ENCODE results near the gene KAZN. TPM values are rescaled to one million over a fixed set of nuclear protein-coding genes. Genes with fewer than 3 reads are reported as not detected.

KAZN gene
- total and polyA plus RNA-seq, 2 of the 8 experiments (the other 6 are each of a cell fraction or from before 2014, with no cell fraction given): 3.7 to 11.8 TPM

- H2BK12ac ChIP-seq (ENCODE audit: low read depth, low read length): no peak overlapping the region
- H3K9ac ChIP-seq (replicated peaks in 1 of 4; ENCODE audit: extremely low read depth in 1 of 4, low read depth in 3 of 4, low read length in 3 of 4): no peak overlapping the region
- no peak overlapping the region for H3K4me2 ChIP-seq (ENCODE audit: insufficient read depth in 1 of 2, low read depth in 2 of 2, low read length in 2 of 2)
- no peaks in the 10 kb centered on the region; a peak in 1 of 4 replicates for H3K79me2 ChIP-seq (ENCODE audit: control insufficient read depth in 1 of 2, insufficient read depth in 2 of 2, low read length in 2 of 2)
- no peak overlapping the region for H3K27ac ChIP-seq (ENCODE audit: low read depth, low read length)
- H2AK5ac ChIP-seq (ENCODE audit: low read depth, low read length): no peak overlapping the region
- TF ChIP-seq KDM5A (IDR thresholded peaks at IDR 0.05; ENCODE audit: low read length): no peak
- TF ChIP-seq HDAC2 (IDR thresholded peaks at IDR 0.05; ENCODE audit: borderline replicate concordance in 1 of 2, low read depth in 2 of 2, low read length in 2 of 2): no peak
- no peak for TF ChIP-seq SUZ12 (IDR thresholded peaks at IDR 0.05; ENCODE audit: low read length)
- no peak for TF ChIP-seq JUN (IDR thresholded peaks at IDR 0.05; ENCODE audit: low read depth, low read length)
- no peak for TF ChIP-seq RAD21 (IDR thresholded peaks at IDR 0.05 in 1 of 2, conservative IDR thresholded peaks at IDR 0.05 in 1 of 2; ENCODE audit: low read depth in 2 of 2, low read length in 2 of 2)
- no peak for TF ChIP-seq BCL11A (IDR thresholded peaks at IDR 0.05; ENCODE audit: low read depth in 2 of 2, low read length in 2 of 2)
- TF ChIP-seq CHD2 (IDR thresholded peaks at IDR 0.05; ENCODE audit: low read length): no peak
- no peak for TF ChIP-seq TCF12 (IDR thresholded peaks at IDR 0.05; ENCODE audit: low read depth, low read length)
- no peak for TF ChIP-seq RNF2 (IDR thresholded peaks at IDR 0.05; ENCODE audit: borderline replicate concordance, low read depth, low read length, missing control alignments, poor library complexity, severe bottlenecking)
- TF ChIP-seq CEBPB (IDR thresholded peaks at IDR 0.05; ENCODE audit: low read depth, low read length): no peak
- TF ChIP-seq JUND (IDR thresholded peaks at IDR 0.05; ENCODE audit: low read length): no peak
- TF ChIP-seq BACH1 (IDR thresholded peaks at IDR 0.05; ENCODE audit: low read length): no peak
- TF ChIP-seq ATF3 (IDR thresholded peaks at IDR 0.05; ENCODE audit: insufficient read depth, low read depth, low read length): no peak
- no peaks in the 10 kb centered on the region for H3K27me3 ChIP-seq (replicated peaks in 1 of 4; ENCODE audit: control insufficient read depth in 3 of 4, extremely low read depth in 1 of 4, insufficient read depth in 3 of 4, low read length in 3 of 4)
- no peaks in the 10 kb centered on the region for H3K36me3 ChIP-seq (ENCODE audit: control insufficient read depth in 2 of 4, insufficient read depth in 4 of 4, low read length in 3 of 4)
- H3K18ac ChIP-seq (ENCODE audit: extremely low read depth, low read length): no peak overlapping the region
- H2AFZ ChIP-seq (ENCODE audit: low read length): no peak overlapping the region
- H4K91ac ChIP-seq (replicated peaks; ENCODE audit: insufficient read length, low read length): no peak overlapping the region
- H3K23me2 ChIP-seq (ENCODE audit: low read depth, low read length): no peaks in the 10 kb centered on the region
- H3K79me1 ChIP-seq (ENCODE audit: low read depth, low read length): peaks cover 4% of the 10 kb centered on the region; the same call in 1 of the 2 replicates
- H2BK15ac ChIP-seq (ENCODE audit: low read length): no peak overlapping the region
- H2BK120ac ChIP-seq (replicated peaks; ENCODE audit: low read depth, low read length): no peak overlapping the region
- no peaks in the 10 kb centered on the region for H3K9me3 ChIP-seq (ENCODE audit: insufficient read depth in 2 of 2, low read depth in 1 of 2, low read length in 1 of 2)
- no peak overlapping the region for H2BK20ac ChIP-seq (ENCODE audit: low read length)
- CTCF ChIA-PET (ENCODE audit: partially characterized antibody): interaction anchor here (0.9 kb wide), 1 partner anchor 412 kb away, joined by 3 read pairs; no protein-coding TSS in a partner anchor
- H3K4me1 ChIP-seq (replicated peaks in 1 of 4; ENCODE audit: control insufficient read depth in 3 of 4, insufficient read depth in 4 of 4, low read length in 3 of 4): no peaks in the 10 kb centered on the region
- H3K14ac ChIP-seq (ENCODE audit: insufficient read length): no peak overlapping the region
- POLR2A ChIA-PET (ENCODE audit: partially characterized antibody): interaction anchor here (0.5 kb wide), 1 partner anchor 358 kb away, joined by 3 read pairs; no protein-coding TSS in a partner anchor
- no peak overlapping the region for H4K8ac ChIP-seq (ENCODE audit: extremely low read depth, insufficient read depth, low read length)
- 94% methylated on average over 5 of the region's 5 CpGs; no CpG with 5 or more reads in 1 of the 2 experiments for WGBS, 2 experiments (ENCODE audit: extremely low coverage in 1 of 2, insufficient coverage in 1 of 2, insufficient read length in 1 of 2, insufficient replicate concordance in 2 of 2, low coverage in 1 of 2, low lambda C conversion rate in 2 of 2, missing lambda C conversion rate in 1 of 2)
- H2BK5ac ChIP-seq (ENCODE audit: low read depth, low read length): no peak overlapping the region
- H3K4ac ChIP-seq (replicated peaks; ENCODE audit: insufficient read length, low read depth, low read length): no peak overlapping the region
- peaks cover 0 to 2% of the 10 kb centered on the region in 2 experiments for H4K20me1 ChIP-seq (replicated peaks in 1 of 2; ENCODE audit: control insufficient read depth in 1 of 2, insufficient read depth in 2 of 2, low read length in 2 of 2)
- FAIRE-seq: no peak
- no peak overlapping the region for H3K4me3 ChIP-seq (ENCODE audit: extremely low read depth in 1 of 4, insufficient read depth in 2 of 4, low read depth in 3 of 4, low read length in 4 of 4)
- no peak overlapping the region for H4K5ac ChIP-seq (ENCODE audit: insufficient read length, low read depth, low read length)
- H3K56ac ChIP-seq (replicated peaks; ENCODE audit: insufficient read length, low read depth, low read length): no peak overlapping the region
- DNase-seq (ENCODE audit: low read depth in 1 of 2, low spot score in 2 of 2): no peak
- H3K23ac ChIP-seq (ENCODE audit: insufficient read length): no peak overlapping the region
These were observed 36.0 kb downstream of the KAZN start for GRCh38 chr1:14634486-14634885.
